Thoracic aorta (tissue), 2 donors: Measurements from ENCODE around the gene FBXL14. TPM values are rescaled to one million over a fixed set of nuclear protein-coding genes. Genes with fewer than 3 reads are reported as not detected.

Source experiments
- ATAC-seq: fragments of 150-250 bp; one replicate; pipeline ENCODE4 v1.8.0; 2017; ENCODE audit warnings: low read depth; ENCODE audit not compliant: insufficient number of reproducible peaks, low FRiP score
- DNase-seq: peaks from one replicate; pipeline ENCODE4 v3.0.0-alpha.2; 2020; ENCODE audit warnings: low spot score
- H3K27ac ChIP-seq, 2 donors: fragments of 200-600 bp; sonication (generic); 1 replicate in 1 of 2; 2 replicates in 1 of 2; pipeline ENCODE4 v1.5.1; 2016; ENCODE audit warnings: mild to moderate bottlenecking in 2 of 2, moderate library complexity in 2 of 2
- H3K27me3 ChIP-seq: fragments of 200-600 bp; sonication (generic); replicated peaks from 2 replicates; pipeline ENCODE4 v1.6.0; 2016; ENCODE audit warnings: mild to moderate bottlenecking; ENCODE audit not compliant: insufficient read depth
- H3K36me3 ChIP-seq: fragments of 200-600 bp; sonication (generic); one replicate; pipeline ENCODE4 v1.5.1; 2016
- H3K4me1 ChIP-seq, 2 donors: fragments of 200-600 bp; sonication (generic); 1 replicate in 1 of 2; 2 replicates in 1 of 2; pipeline versions ENCODE4 v1.5.1 to v1.6.0; 2016; ENCODE audit warnings: low read depth in 2 of 2, mild to moderate bottlenecking in 1 of 2; ENCODE audit not compliant: control insufficient read depth in 1 of 2
- H3K4me3 ChIP-seq: fragments of 200-600 bp; sonication (generic); 2 replicates; pipeline ENCODE4 v1.5.1; 2016; ENCODE audit warnings: mild to moderate bottlenecking
- H3K9me3 ChIP-seq: fragments of 200-600 bp; sonication (generic); 2 replicates; pipeline ENCODE4 v1.5.1; 2016
- total RNA-seq, 2 donors: library from RNA; depleted of rRNA; stranded (reverse); fragments of >200 nt; gene quantifications; one replicate each; pipeline versions ENCODE4 v1.1.0 to v1.2.3, GENCODE V29; 2016
- TF ChIP-seq, protein P1 (sequence below): fragments of 200-600 bp; sonication (generic); IDR thresholded peaks from one replicate; pipeline ENCODE4 v1.5.1; 2019; ENCODE audit warnings: antibody characterized with exemption

Gene FBXL14
- total RNA-seq, 2 donors from 2014 or later: 15.0 to 17.0 TPM

GRCh38 chr12:1619159-1619558 lies 24.8 kb upstream of the FBXL14 start:
- Histone ChIP-seq H3K36me3 (no peaks in the 10 kb centered on the region), H3K4me1 (no peaks in the 10 kb centered on the region), H3K27me3 (no peaks in the 10 kb centered on the region), H3K4me3 (no peak overlapping the region), H3K27ac (no peak overlapping the region), H3K9me3 (no peaks in the 10 kb centered on the region)
- DNase-seq (no peak), ATAC-seq (no peak)
- TF ChIP-seq, protein P1, sequence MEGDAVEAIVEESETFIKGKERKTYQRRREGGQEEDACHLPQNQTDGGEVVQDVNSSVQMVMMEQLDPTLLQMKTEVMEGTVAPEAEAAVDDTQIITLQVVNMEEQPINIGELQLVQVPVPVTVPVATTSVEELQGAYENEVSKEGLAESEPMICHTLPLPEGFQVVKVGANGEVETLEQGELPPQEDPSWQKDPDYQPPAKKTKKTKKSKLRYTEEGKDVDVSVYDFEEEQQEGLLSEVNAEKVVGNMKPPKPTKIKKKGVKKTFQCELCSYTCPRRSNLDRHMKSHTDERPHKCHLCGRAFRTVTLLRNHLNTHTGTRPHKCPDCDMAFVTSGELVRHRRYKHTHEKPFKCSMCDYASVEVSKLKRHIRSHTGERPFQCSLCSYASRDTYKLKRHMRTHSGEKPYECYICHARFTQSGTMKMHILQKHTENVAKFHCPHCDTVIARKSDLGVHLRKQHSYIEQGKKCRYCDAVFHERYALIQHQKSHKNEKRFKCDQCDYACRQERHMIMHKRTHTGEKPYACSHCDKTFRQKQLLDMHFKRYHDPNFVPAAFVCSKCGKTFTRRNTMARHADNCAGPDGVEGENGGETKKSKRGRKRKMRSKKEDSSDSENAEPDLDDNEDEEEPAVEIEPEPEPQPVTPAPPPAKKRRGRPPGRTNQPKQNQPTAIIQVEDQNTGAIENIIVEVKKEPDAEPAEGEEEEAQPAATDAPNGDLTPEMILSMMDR: no peak

DNA sequence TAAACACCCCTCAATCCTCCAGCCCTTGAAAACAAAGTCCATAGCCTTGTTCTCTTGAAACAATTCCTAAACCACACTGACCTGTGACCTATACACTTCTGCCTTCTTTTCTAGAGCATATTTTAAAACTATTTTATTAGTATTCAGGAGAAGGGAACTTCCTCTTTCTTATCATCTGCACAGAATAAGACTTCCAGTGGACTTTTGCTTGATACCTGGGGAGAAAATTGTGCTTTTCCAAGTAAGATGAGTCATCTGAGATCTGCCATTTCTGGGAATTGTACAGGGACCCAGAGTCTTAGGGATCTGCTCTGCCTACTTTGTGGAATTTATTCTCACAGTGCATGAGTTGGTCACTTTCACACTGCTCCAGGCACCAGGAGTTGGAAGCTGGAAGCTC lies 24.1 kb upstream of the FBXL14 start:
- ATAC-seq: no peak
- Histone ChIP-seq H3K9me3 (no peaks in the 10 kb centered on the region), H3K4me3 (no peak overlapping the region), H3K27ac (no peak overlapping the region), H3K36me3 (no peaks in the 10 kb centered on the region), H3K4me1 (no peaks in the 10 kb centered on the region), H3K27me3 (no peaks in the 10 kb centered on the region)
- TF ChIP-seq, protein P1: no peak
- DNase-seq: no peak

DNA sequence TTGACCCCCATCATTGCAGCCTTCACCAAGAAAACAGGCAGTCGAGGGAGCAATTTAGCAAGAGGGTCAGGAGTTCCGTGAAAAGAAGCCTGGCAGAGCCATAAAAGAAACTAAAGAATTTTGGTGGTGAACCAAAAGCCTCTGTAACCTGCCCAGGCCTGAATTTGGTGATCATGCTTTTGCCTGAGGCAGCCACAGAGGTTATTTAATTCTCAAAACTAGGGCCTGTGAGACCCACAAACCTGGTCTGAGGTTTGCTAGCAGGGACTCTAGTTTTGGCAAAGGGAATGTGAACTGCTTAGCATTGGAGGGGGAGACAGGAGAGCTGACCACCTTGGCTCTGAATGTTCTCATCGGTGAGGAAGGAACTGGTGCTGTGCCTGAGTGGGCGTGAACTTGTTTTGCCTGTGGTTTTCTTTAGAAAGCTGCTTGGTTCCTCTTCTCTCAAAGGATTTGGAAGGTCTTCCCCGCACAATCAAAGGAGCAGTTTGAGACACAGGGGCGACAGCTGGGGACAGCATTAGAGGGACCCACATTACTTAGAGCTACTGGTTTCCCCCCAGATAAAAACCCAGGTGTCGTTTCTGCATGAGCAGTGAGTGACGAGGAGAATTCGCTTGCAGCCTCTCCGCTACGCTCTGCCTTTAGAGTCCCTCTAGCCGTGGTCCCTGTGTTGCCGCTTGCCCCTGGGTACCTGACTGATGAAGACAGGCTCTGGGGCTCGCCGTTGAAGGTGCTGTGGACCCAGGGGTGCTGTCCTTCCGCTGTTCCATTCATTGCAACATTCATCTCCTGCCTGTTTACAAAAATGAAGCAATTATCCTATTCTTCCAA lies 22.1 kb upstream of the FBXL14 start:
- DNase-seq (no peak), ATAC-seq (no peak)
- Histone ChIP-seq H3K27ac (no peak overlapping the region), H3K27me3 (no peaks in the 10 kb centered on the region), H3K4me1 (peaks cover 9 to 14% of the 10 kb centered on the region in 2 donors), H3K36me3 (no peaks in the 10 kb centered on the region), H3K4me3 (no peak overlapping the region), H3K9me3 (no peaks in the 10 kb centered on the region)
- TF ChIP-seq, protein P1: no peak

DNA sequence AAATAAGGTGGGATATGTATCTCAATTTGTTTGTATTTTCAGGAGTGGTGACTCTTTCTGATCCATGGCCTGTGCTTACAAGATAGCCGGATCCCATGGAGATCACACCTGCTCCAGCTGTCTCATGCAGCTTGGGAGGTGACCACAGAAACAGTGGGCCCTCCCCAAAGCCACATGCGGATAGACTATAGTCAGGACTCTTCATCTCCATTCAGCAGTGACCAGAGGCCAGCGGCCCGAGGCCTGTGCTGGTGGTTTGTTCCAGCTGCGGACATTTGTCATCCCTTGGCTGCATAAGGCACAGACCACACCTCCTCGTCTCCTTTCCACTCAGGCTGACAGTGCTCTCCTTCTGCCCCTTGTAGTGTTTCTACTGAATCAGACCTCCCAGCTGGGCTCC lies 20.0 kb upstream of the FBXL14 start:
- ATAC-seq (no peak), DNase-seq (no peak)
- Histone ChIP-seq H3K36me3 (no peaks in the 10 kb centered on the region), H3K27me3 (no peaks in the 10 kb centered on the region), H3K4me3 (no peak overlapping the region), H3K4me1 (peaks cover 11 to 18% of the 10 kb centered on the region in 2 donors), H3K9me3 (no peaks in the 10 kb centered on the region), H3K27ac (no peak overlapping the region)
- TF ChIP-seq, protein P1: no peak

- H3K4me3 ChIP-seq: no peak overlapping the region
- H3K36me3 ChIP-seq: no peaks in the 10 kb centered on the region
- DNase-seq (no peak), ATAC-seq (no peak)
- H3K4me1 ChIP-seq: peaks cover 11 to 18% of the 10 kb centered on the region in 2 donors
- no peaks in the 10 kb centered on the region for H3K9me3 ChIP-seq
- no peak overlapping the region for H3K27ac ChIP-seq
- TF ChIP-seq, protein P1: no peak
- H3K27me3 ChIP-seq: no peaks in the 10 kb centered on the region
These were observed 19.5 kb upstream of the FBXL14 start for GRCh38 chr12:1613860-1614259.
